Osteocyte (in vitro differentiated cells): Measurements from ENCODE around the gene CACNG8. TPM values are rescaled to one million over a fixed set of nuclear protein-coding genes. Genes with fewer than 3 reads are reported as not detected.

Experiments used
- DNase-seq: peaks from one replicate; pipeline ENCODE4 v3.0.0; 2021; ENCODE audit warnings: mixed read lengths; ENCODE audit not compliant: unreplicated experiment; ENCODE audit errors: extremely low spot score
- H3K27ac Mint-ChIP-seq: one replicate; pipeline ENCODE4 v1.8.0; 2021; ENCODE audit warnings: mild to moderate bottlenecking, mixed read lengths; ENCODE audit not compliant: unreplicated experiment
- H3K27me3 Mint-ChIP-seq: one replicate; pipeline ENCODE4 v1.8.0; 2021; ENCODE audit warnings: mixed read lengths; ENCODE audit not compliant: unreplicated experiment
- H3K36me3 Mint-ChIP-seq: one replicate; pipeline ENCODE4 v1.8.0; 2021; ENCODE audit warnings: mixed read lengths; ENCODE audit not compliant: unreplicated experiment
- H3K4me1 Mint-ChIP-seq: one replicate; pipeline ENCODE4 v1.8.0; 2021; ENCODE audit warnings: mixed read lengths; ENCODE audit not compliant: unreplicated experiment
- H3K4me3 Mint-ChIP-seq: one replicate; pipeline ENCODE4 v1.8.0; 2021; ENCODE audit warnings: mild to moderate bottlenecking, moderate library complexity, mixed read lengths; ENCODE audit not compliant: unreplicated experiment
- H3K9me3 Mint-ChIP-seq: one replicate; pipeline ENCODE4 v1.8.0; 2021; ENCODE audit warnings: mixed read lengths; ENCODE audit not compliant: unreplicated experiment
- CTCF ChIP-seq: fragments of 200-600 bp; sonication (generic); IDR thresholded peaks from 2 replicates; pipeline ENCODE4 v1.5.0; 2021; ENCODE audit warnings: antibody characterized with exemption, mild to moderate bottlenecking, moderate library complexity
- total RNA-seq: library from RNA; stranded (reverse); gene quantifications from 2 replicates; pipeline ENCODE4 v1.2.1, GENCODE V29; 2021

Gene CACNG8
- total RNA-seq, 1 donor from 2014 or later = not detected

GRCh38 chr19:53936029-53936428 lies 26.7 kb upstream of the CACNG8 start:
- Mint-ChIP-seq H3K27ac (no peak overlapping the region), H3K4me1 (no peaks in the 10 kb centered on the region), H3K9me3 (peaks cover 4% of the 10 kb centered on the region), H3K36me3 (no peaks in the 10 kb centered on the region), H3K4me3 (no peak overlapping the region), H3K27me3 (no peaks in the 10 kb centered on the region)
- no peak for DNase-seq
- TF ChIP-seq CTCF = no peak

GRCh38 chr19:53942001-53942786 lies 20.5 kb upstream of the CACNG8 start:
- no peak for TF ChIP-seq CTCF
- no peaks in the 10 kb centered on the region for H3K9me3 Mint-ChIP-seq
- no peak overlapping the region for H3K27ac Mint-ChIP-seq
- no peak for DNase-seq
- H3K36me3 Mint-ChIP-seq = no peaks in the 10 kb centered on the region
- no peaks in the 10 kb centered on the region for H3K4me1 Mint-ChIP-seq
- H3K4me3 Mint-ChIP-seq = no peak overlapping the region
- peaks cover 19% of the 10 kb centered on the region for H3K27me3 Mint-ChIP-seq

- H3K9me3 Mint-ChIP-seq = no peaks in the 10 kb centered on the region
- DNase-seq = no peak
- no peak for TF ChIP-seq CTCF
- no peaks in the 10 kb centered on the region for H3K36me3 Mint-ChIP-seq
- H3K27me3 Mint-ChIP-seq = peaks cover 19% of the 10 kb centered on the region
- H3K4me1 Mint-ChIP-seq = no peaks in the 10 kb centered on the region
- no peak overlapping the region for H3K4me3 Mint-ChIP-seq
- no peak overlapping the region for H3K27ac Mint-ChIP-seq
Measured at GRCh38 chr19:53944416-53944815, 18.3 kb upstream of the CACNG8 start.

- Mint-ChIP-seq H3K9me3 (no peaks in the 10 kb centered on the region), H3K36me3 (no peaks in the 10 kb centered on the region)
- no peak for TF ChIP-seq CTCF
Measured at GRCh38 chr19:53944933-53945332, 17.8 kb upstream of the CACNG8 start.

GRCh38 chr19:53945441-53945840 lies 17.3 kb upstream of the CACNG8 start:
- H3K4me3 Mint-ChIP-seq = no peak overlapping the region
- H3K27me3 Mint-ChIP-seq = peaks cover 19% of the 10 kb centered on the region
- H3K27ac Mint-ChIP-seq = no peak overlapping the region
- TF ChIP-seq CTCF = no peak
- DNase-seq = no peak
- no peaks in the 10 kb centered on the region for H3K4me1 Mint-ChIP-seq
- H3K36me3 Mint-ChIP-seq = no peaks in the 10 kb centered on the region
- no peaks in the 10 kb centered on the region for H3K9me3 Mint-ChIP-seq

More at GRCh38 chr19:53944933-53945332, 17.8 kb upstream of the CACNG8 start:
- Mint-ChIP-seq H3K27me3 (peaks cover 19% of the 10 kb centered on the region), H3K27ac (no peak overlapping the region), H3K4me3 (no peak overlapping the region), H3K4me1 (no peaks in the 10 kb centered on the region)
- DNase-seq = no peak
